AG04449 (cell line): Measurements from ENCODE around the gene COX20.

Experiments used
- CTCF ChIA-PET: fragments of 350-600 bp; formaldehyde crosslinking; extraction: SDS; loops from one replicate; lab custom pipeline; 2021; ENCODE audit warnings: antibody characterized with exemption; lab: Yijun Ruan, JAX
- POLR2A ChIA-PET: fragments of 400-600, 350-600 bp; formaldehyde crosslinking; extraction: SDS; loops from one replicate; lab custom pipeline; 2020; ENCODE audit warnings: antibody characterized with exemption, inconsistent platforms; lab: Yijun Ruan, JAX
- DNase-seq: peaks from one replicate; pipeline ENCODE4 v3.0.0-alpha.2; 2010; ENCODE audit warnings: low read depth, low spot score
- H3K4me3 ChIP-seq: 2 replicates; pipeline ENCODE4 v1.5.1; 2011; ENCODE audit warnings: low read depth, mild to moderate bottlenecking, control low read depth, low read length
- TF ChIP-seq, protein P1 (sequence below): IDR thresholded peaks from one replicate; pipeline ENCODE4 v1.5.1; 2011; ENCODE audit warnings: mild to moderate bottlenecking, moderate library complexity, low read length, control low read depth, inconsistent platforms; ENCODE audit not compliant: insufficient read depth; ENCODE audit errors: missing control alignments

The COX20 gene

DNA sequence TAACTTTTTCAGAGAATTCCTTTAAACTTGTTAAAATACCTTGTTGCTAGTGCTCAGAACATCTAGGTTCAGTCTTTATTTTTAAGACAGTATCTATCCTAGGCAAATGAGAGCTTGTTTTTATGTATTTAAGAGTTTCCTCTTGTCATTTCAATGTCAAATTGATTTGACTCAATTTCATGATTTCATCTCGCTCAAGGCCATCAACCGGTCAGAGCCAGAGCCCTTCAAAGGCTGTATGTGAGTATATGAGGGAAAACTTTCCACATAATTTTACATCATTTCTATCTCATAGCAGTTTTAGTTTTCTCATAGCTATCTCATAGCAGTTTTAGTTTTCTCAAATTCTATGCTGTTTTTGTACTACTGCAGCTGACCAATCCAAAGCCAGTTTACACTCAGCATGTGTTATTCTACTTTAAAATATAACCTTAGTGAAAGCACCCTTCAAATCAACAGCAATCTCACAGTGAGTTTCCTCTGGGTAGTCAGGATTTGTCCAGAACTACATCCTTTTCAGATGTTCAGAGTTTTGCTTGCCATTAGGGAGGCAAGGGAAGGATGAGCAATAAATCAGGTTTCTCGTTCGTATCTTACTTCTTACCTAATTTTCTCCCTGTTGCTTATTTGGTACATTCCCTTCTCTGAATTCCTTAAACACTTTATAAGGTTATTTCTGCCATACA lies 16.2 kb downstream of the COX20 start:
- ChIA-PET CTCF (interaction anchor here (3.1 to 3.4 kb wide), 2 partner anchors 10 to 191 kb away, joined by 10 to 24 read pairs; no protein-coding TSS in a partner anchor), POLR2A (interaction anchor here (0.8 to 1.6 kb wide), 2 partner anchors 12 to 16 kb away, joined by 3 to 6 read pairs; partner anchors contain the start of genes COX20 and HNRNPU)
- TF ChIP-seq, protein P1, sequence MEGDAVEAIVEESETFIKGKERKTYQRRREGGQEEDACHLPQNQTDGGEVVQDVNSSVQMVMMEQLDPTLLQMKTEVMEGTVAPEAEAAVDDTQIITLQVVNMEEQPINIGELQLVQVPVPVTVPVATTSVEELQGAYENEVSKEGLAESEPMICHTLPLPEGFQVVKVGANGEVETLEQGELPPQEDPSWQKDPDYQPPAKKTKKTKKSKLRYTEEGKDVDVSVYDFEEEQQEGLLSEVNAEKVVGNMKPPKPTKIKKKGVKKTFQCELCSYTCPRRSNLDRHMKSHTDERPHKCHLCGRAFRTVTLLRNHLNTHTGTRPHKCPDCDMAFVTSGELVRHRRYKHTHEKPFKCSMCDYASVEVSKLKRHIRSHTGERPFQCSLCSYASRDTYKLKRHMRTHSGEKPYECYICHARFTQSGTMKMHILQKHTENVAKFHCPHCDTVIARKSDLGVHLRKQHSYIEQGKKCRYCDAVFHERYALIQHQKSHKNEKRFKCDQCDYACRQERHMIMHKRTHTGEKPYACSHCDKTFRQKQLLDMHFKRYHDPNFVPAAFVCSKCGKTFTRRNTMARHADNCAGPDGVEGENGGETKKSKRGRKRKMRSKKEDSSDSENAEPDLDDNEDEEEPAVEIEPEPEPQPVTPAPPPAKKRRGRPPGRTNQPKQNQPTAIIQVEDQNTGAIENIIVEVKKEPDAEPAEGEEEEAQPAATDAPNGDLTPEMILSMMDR, result no peak
- no peak for DNase-seq
- no peak overlapping the region for H3K4me3 ChIP-seq

DNA sequence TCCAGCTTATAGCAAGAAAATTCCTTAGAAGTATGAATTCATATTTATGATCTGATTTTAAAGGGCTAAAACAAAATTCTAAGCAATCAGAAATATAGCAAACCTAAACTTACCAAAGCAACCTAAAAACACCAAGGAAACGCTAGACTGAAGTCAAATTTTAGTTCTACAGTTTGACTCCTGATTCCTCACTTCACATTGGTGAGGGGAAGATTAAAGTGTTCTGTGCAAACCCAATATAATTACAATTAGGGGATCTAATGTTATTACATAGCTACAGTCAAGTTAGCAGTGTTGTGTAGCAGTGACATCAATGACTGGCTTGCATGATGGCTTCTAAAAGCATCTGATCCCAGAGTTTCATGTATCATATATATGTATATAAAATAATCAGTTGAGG lies 17.2 kb downstream of the COX20 start:
- ChIA-PET CTCF (interaction anchor here (2.0 to 3.4 kb wide), 2 partner anchors 9 to 190 kb away, joined by 7 to 10 read pairs; no protein-coding TSS in a partner anchor), POLR2A (no interaction called here)
- TF ChIP-seq, protein P1, result no peak
- no peak for DNase-seq
- no peak overlapping the region for H3K4me3 ChIP-seq

DNA sequence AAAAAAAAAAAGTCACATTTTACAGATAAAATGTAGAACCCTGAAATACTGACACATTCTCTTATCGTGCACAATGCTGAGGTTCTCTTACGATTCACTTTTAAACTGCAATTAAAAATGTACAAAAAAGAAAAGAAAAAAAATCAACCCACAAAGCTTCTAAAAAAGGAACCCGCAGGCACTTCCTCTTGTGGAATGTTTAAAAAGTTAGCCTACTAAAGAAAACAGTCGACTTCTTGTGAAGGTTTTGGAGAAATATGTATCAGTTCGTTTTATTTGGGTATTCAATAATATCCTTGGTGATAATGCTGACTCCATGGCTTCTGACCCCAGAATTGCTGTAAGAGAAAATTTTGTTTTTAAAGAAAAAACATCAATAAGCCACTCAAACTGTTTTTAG lies 18.7 kb downstream of the COX20 start:
- ChIA-PET POLR2A (no interaction called here), CTCF (interaction anchor here (0.6 to 3.4 kb wide), 3 partner anchors 8 to 298 kb away, joined by 3 to 10 read pairs (median 7); no protein-coding TSS in a partner anchor)
- no peak for DNase-seq
- TF ChIP-seq, protein P1, result no peak
- H3K4me3 ChIP-seq, result no peak overlapping the region

DNA sequence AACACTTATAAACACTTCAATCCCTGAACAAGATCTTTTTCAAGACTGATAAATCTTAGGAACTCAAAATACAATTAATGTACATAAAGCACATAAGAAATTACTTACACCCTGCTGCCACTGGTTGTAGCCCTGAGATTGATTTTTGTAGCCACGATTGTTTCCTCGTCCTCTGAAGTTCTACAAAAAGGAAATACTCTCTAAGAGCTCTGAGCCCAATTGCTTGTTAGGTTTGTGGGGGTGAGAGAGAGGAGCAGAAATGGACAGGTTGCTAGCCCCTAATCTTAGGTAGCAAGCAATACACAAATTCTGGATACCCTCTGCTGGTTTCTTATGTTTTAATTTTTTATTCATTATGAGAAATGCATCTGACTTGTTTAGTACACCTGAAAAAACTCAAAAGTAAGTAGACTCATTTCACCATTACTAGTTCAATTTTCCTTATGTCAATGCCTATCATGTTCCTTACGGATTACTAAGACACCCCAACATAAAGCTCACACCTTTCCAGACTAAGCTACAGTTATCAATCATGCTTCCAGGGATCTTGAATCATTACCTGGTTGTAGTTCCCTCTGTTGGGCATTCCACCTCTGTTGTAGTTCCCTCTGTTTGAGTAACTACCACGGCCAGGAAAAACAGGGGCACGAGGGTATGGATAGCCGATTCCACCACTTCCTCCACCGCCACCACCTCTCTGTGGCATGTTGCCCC lies 19.6 kb downstream of the COX20 start:
- TF ChIP-seq, protein P1, result no peak
- ChIA-PET POLR2A (no interaction called here), CTCF (interaction anchor here (1.1 to 5.4 kb wide), 6 partner anchors 8 to 252 kb away, joined by 3 to 35 read pairs (median 4); partner anchors contain the start of gene HNRNPU)
- no peak for DNase-seq
- no peak overlapping the region for H3K4me3 ChIP-seq

DNA sequence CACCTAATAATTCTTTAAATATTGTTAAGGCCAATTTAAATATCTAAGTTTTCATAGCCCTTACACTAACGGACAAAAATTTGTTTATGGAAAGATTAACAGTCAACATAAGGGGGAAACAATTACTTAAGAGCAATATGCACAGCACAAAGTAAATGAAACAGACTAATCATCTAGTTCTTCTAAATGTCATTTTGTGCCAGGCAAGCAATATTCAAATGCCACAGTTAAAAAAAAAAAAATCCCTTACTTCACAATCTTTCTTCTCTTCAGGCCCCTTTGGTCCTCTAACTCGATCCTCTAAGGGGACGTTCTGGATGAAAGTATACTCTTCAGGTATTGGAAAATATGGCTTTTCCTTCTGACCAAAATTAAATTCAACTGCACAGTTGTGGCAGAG lies 22.3 kb downstream of the COX20 start:
- H3K4me3 ChIP-seq, result no peak overlapping the region
- TF ChIP-seq, protein P1, result no peak
- POLR2A ChIA-PET, result no interaction called here
- CTCF ChIA-PET, result interaction anchor here (5.4 kb wide), 1 partner anchor 185 kb away, joined by 35 read pairs; no protein-coding TSS in a partner anchor
- DNase-seq, result no peak

DNA sequence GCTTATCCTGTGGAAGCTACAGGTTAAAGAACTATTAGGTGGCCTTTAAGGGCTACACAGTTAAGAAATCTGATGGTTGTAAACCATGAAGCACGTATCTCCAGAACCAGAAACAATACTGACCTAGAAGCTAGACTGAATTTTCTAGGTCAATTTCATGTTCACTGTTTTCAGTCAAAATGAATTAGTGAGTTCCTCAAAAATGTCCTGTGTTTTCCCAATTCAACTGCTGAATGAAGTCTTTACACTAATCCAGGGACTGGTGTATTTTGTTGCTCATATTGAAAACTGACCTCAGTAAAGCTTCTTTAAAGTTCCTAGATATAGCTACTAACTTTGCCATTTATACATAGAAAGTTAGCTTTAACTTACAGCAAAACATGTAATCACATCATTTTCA lies 22.9 kb downstream of the COX20 start:
- TF ChIP-seq, protein P1, result no peak
- DNase-seq, result no peak
- ChIA-PET CTCF (interaction anchor here (0.9 to 5.4 kb wide), 2 partner anchors 22 to 184 kb away, joined by 3 to 35 read pairs; no protein-coding TSS in a partner anchor), POLR2A (no interaction called here)
- no peak overlapping the region for H3K4me3 ChIP-seq
